GM12875 (cell line): ENCODE results near the gene MBOAT7.

Experiments used
- H3K4me3 ChIP-seq: one replicate; pipeline ENCODE4 v1.5.1; 2011; ENCODE audit warnings: low read depth, low read length, control low read depth
- TF ChIP-seq, protein P1 (sequence below): IDR thresholded peaks from 2 replicates; pipeline ENCODE4 v1.5.1; 2011; ENCODE audit warnings: low read depth, mild to moderate bottlenecking, control low read depth, inconsistent platforms, low read length, moderate library complexity, borderline replicate concordance; ENCODE audit not compliant: insufficient read depth

MBOAT7 gene

GRCh38 chr19:54154603-54155345 lies 34.6 kb downstream of the MBOAT7 start:
- no peak overlapping the region for H3K4me3 ChIP-seq
- TF ChIP-seq, protein P1, sequence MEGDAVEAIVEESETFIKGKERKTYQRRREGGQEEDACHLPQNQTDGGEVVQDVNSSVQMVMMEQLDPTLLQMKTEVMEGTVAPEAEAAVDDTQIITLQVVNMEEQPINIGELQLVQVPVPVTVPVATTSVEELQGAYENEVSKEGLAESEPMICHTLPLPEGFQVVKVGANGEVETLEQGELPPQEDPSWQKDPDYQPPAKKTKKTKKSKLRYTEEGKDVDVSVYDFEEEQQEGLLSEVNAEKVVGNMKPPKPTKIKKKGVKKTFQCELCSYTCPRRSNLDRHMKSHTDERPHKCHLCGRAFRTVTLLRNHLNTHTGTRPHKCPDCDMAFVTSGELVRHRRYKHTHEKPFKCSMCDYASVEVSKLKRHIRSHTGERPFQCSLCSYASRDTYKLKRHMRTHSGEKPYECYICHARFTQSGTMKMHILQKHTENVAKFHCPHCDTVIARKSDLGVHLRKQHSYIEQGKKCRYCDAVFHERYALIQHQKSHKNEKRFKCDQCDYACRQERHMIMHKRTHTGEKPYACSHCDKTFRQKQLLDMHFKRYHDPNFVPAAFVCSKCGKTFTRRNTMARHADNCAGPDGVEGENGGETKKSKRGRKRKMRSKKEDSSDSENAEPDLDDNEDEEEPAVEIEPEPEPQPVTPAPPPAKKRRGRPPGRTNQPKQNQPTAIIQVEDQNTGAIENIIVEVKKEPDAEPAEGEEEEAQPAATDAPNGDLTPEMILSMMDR = no peak

- TF ChIP-seq, protein P1 = no peak
- H3K4me3 ChIP-seq = no peak overlapping the region
Measured at GRCh38 chr19:54153731-54154326, 35.6 kb downstream of the MBOAT7 start.

DNA sequence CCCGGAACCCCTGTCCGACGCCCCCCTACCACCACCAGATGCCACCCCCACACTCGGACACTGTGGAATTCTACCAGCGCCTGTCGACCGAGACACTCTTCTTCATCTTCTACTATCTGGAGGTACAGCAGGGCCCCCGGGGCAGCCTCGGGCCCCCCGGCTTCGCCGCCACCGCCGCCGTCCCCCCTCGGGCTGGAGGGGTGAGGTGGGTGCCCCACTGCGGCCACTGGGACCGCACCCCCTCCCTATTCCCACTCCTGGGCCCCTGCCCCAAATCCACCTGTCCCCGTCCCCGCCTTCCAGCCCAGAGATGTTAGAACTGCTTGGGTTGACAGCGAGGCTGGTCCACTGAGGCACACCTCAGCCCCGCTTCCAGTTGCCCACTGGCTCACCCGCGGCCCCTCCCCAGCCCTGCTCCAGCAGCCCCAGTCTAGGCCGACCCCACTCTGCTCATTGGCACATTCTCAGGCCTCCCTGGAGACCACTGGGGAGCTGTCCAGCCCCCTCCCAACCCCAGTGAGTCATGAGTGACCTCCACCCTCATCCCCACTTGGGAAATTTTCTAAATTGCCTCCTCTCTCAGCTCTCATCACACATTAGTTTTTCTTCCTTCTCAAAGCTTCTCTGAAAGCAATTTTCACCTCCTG lies 36.4 kb downstream of the MBOAT7 start:
- H3K4me3 ChIP-seq = no peak overlapping the region
- TF ChIP-seq, protein P1 = no peak

- no peak overlapping the region for H3K4me3 ChIP-seq
- TF ChIP-seq, protein P1 = no peak
Measured at GRCh38 chr19:54152267-54152666, 37.1 kb downstream of the MBOAT7 start.

DNA sequence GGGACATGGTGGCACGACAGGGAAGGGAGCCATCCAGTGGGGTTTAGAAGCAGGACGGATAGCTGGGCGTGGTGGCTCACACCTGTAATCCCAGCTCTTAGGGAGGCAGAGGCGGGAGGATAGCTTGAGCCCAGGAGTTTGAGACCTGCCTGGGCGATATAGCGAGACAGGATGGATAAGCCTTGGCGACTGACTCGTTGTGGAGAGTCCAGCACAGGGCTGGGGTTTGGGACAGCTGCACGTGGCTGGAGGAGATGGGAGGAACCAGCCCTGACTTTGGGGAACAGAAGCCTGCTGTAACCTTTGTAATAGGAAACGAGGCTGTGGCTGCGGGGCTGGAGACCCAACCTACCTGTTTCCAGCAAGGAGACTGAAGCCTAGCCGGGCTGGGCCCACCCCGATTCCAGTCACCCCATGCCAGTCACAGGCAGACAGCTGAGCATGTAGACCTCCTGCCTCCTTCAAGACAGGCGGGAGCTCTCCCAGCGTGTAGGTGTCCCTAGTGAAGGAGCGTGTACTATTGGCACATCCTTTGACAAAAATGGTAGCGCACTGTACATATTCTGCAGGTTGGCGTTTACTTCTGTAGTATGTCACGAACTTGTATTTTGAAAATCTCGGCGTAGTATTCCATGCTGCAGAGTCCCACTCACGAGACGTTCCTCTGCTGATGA lies 37.9 kb downstream of the MBOAT7 start:
- no peak overlapping the region for H3K4me3 ChIP-seq
- TF ChIP-seq, protein P1 = no peak

DNA sequence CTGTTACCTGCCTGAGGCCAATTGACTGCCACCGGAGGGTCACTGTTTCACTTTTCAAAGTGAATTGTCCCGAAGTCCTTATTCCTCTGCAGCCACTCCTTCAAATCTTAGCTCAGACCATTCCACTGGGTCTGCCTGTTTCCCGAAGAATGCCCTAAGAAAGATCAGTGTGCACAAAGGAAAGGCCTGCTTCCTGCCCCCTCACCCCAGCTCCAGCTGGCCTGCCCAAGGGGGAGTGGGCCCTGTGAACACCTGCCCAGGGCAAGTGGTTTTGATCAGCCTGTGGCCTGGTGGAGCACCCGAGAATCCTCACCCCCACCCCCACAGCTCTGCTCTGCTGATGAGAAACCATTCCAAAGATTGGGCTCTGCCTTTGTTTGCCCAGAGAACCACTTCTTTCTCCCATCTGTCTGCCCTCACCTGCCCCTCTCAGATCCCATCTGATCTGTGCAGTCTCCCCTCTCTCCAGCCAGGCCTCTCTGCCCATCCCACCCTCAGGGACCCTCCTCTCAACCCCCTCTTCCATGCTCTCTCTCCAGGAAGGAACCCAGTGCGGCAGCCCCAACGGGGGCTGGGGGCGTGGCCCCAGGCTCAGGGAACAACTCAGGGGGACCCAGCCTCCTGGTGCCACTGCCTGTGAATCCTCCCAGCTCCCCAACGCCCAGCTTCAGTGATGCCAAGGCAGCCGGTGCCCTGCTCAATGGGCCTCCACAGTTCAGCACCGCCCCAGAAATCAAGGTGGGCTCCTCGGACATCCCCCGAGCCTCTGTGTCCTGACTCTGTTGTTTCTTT lies 40.2 kb downstream of the MBOAT7 start:
- TF ChIP-seq, protein P1 = no peak
- H3K4me3 ChIP-seq = no peak overlapping the region
